Hepatocyte (in vitro differentiated cells): ENCODE measurements around the gene RAB22A.

Experiments
- CTCF ChIP-seq: fragments of 200-600 bp; sonication (generic); IDR thresholded peaks from 2 replicates; pipeline ENCODE4 v1.5.1; 2016; ENCODE audit warnings: antibody characterized with exemption, mild to moderate bottlenecking; ENCODE audit not compliant: poor library complexity
- EZH2 ChIP-seq: fragments of 200-600 bp; sonication (generic); IDR thresholded peaks from 2 replicates; pipeline ENCODE4 v1.6.1; 2016; ENCODE audit warnings: antibody characterized with exemption, mild to moderate bottlenecking, borderline replicate concordance

- TF ChIP-seq CTCF: no peak
- TF ChIP-seq EZH2: no peak
Observed at GRCh38 chr20:58310291-58310782, 822 bp downstream of the RAB22A start.
